GM18505 (cell line): ENCODE data around the gene NRN1L.
"Not testable (repeated sequence)": the region's sequence is repeated elsewhere in the genome, so short reads cannot be mapped to it uniquely, and the experiment has no call there.

Source experiments
- ATAC-seq: cut with Tn5 transposase; IDR thresholded peaks from one replicate; pipeline ENCODE4 v1.9.1; 2021; ENCODE audit not compliant: unreplicated experiment
- POLR2A ChIP-seq: IDR thresholded peaks from 4 replicates; pipeline ENCODE4 v1.6.1; 2011; ENCODE audit warnings: borderline replicate concordance; ENCODE audit not compliant: insufficient read depth, insufficient read length; ENCODE audit errors: extremely low read depth

NRN1L gene

DNA sequence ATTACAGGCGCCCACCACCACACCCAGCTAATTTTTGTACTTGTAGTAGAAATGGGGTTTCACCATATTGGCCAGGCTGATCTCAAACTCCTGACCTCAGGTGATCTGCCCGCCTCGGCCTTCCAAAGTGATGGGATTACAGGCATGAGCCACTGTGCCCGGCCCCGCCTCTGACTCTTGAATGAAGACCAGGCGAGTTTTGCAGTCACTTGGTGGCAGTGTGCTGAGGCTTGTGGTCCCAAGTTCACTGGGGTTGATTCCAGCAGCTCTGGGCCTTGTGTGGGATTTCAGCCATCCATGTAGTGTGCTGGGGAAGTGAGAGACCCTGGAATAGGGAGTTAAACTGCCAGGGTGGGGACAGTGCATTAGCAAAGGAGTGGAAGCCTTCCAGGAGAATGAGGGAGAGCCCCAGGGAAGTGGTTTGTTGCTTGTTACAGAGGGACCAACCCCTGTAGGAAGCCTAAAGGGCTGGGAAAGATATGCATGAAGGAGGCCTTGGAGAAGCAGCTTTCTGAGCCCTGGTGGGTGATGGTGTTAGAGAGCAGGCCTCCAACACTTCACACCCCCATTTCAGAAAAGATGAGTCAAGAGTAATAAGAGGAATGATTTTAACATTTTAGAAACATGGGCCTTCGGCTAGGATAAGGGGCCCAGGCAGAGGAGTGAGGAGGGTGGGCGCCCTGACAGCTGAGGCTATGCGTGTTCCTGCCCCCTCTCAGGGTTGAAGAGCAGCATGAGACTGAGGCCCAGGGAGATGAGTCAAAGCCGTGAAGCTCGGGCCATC is 22.9 kb downstream of the NRN1L start:
- TF ChIP-seq POLR2A, result no peak
- no peak for ATAC-seq

DNA sequence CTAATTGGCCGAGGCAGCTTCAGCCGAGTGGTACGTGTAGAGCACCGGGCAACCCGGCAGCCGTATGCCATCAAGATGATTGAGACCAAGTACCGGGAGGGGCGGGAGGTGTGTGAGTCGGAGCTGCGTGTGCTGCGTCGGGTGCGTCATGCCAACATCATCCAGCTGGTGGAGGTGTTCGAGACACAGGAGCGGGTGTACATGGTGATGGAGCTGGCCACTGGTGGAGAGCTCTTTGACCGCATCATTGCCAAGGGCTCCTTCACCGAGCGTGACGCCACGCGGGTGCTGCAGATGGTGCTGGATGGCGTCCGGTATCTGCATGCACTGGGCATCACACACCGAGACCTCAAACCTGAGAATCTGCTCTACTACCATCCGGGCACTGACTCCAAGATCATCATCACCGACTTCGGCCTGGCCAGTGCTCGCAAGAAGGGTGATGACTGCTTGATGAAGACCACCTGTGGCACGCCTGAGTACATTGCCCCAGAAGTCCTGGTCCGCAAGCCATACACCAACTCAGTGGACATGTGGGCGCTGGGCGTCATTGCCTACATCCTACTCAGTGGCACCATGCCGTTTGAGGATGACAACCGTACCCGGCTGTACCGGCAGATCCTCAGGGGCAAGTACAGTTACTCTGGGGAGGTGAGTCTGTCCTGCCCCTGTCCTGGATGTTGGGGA is 24.5 kb downstream of the NRN1L start:
- no peak for TF ChIP-seq POLR2A
- ATAC-seq, result no peak

DNA sequence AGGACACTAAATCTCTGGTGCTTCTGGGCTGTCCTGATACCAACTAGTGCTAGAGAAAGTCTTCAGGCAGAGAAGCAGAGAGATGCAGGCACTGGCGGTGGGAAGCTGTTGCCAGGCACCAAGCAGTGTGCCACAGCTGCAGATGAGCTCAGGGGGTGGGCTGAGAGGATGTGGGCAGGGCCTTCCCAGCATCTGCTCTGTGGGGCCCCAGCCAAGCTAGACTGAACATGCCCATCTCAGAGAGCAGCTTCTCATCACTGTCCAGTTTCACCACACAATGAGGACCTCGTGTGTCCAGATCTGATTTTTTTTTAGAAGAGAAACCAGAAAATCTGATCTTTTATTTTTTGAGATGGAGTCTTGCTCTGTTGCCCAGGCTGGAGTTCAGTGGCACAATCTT is 25.5 kb downstream of the NRN1L start:
- no peak for TF ChIP-seq POLR2A
- ATAC-seq, result no peak

DNA sequence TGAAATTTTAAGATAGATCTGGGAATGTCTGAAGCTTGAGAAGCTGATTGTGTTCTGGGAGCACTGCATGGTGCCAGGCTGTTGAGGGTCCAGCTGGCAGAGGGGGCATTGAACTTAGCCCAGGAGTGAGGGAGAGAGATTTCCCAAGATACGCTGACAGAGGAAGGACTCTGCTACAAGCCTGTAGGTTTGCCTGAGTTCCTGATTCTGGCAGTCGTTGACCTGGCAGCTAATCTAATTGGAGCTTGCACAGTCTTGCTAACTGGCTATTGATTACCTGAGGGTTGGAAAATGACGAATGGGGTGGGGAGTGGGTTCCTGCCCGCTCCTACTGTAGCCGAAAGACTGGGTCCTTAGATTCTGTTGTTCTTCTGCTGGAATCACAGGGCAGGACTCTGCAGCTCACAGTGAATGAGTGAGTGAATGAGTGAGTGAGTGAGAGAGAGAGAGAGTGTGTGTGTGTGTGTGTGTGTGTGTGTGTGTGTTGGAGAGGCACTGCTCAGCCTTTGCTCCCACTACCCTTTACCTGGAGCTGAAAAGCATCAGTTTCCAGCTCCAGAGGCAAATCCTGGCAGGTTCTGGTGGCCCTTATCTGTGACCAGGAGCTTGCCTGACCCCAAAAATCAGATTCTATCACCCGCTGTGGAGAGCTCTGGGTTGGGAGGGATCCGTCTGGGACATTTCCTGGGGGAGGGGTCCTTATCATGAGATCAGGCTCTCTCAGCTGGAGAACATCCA is 30.2 kb downstream of the NRN1L start:
- no peak for ATAC-seq
- no peak for TF ChIP-seq POLR2A

DNA sequence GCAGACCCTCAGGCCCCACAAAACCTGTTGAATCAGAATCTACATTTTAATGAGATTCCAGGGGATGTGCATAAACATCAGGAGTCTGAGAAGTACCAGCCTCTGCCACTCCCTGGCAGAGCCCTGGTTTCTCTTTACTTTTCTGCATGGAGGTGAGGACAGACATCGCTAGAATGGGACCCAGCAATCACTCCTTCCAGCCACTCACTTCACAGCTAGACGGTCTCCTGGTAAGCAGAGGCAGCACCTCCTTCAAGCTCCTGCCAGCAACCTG is 30.7 kb downstream of the NRN1L start:
- not testable (repeated sequence) for ATAC-seq

DNA sequence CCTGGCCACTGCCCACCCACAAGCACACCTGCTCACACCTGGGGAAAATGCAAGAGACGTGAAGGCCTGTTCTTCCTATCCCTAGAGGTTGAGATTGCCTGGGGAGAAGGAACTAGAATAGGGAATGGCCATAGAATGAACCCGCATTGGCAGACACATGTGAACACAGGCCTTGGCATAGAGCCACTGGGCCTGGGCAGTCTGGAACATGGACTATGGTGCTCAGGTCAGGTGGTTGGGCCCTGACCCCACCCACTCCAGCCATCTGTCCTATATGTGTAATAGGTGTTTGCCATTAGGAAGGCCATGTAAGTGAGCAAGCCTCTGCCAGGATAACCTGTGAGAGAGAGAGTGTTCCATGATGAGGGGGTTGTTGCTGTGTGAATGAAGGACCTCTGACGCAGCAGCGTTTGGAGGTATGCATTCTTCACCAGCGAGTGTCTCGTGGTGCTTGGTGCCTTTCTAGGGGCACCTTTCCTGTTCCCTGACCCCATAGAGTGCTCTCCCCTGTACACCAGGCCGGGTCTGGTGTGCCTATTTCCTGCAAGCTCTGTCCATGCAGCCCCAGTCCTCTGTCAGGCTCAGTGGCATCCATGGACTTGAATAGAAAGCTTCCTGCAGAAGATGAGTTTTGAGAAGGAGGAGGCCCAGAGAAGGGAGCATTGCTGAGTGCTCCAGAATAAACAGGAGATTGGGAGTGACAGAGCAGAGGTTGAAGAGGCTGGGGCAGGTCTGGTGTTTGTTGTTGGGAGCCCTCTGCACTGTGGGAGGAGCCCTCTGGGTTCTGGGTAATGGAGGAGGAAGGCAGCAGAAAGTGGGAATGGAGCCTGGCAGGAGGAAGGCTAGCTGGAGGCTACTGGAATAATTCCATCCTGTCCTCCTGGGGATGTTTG is 31.4 kb downstream of the NRN1L start:
- no peak for TF ChIP-seq POLR2A
- ATAC-seq, result no peak

DNA sequence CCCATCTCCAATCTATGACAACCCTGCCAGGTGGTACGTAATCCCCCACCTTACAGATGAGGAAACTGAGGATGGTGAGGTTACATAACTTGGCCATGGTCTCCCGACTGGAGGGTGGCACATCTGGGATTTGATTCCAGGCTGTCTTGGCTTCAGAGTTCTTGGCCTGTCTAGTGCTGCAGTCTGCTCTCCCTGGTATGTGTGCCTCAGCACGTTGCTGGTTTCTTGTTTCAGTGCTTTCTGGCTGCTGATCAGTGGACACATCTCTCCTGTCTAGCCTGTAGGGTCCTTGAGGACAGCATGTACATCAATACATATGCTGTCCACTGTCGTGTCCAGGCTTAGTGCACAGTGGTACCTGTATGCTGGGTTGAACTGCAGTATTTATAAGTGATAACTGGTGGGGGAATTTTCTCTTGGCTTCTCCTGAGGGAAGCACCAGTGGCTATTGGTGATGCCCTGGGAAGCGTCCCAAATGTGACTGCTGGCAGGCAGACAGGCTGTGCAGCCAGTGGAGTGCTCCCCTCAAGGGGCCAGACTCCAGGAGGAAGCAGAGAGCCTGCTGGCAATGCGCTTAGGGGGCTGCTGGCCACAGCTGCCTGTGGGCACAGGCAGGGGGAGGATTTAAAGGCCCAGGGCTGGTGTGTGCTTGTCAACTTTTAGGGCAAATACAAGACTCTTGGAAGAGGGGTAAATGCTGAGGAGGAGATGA is 32.6 kb downstream of the NRN1L start:
- TF ChIP-seq POLR2A, result no peak
- ATAC-seq, result no peak

DNA sequence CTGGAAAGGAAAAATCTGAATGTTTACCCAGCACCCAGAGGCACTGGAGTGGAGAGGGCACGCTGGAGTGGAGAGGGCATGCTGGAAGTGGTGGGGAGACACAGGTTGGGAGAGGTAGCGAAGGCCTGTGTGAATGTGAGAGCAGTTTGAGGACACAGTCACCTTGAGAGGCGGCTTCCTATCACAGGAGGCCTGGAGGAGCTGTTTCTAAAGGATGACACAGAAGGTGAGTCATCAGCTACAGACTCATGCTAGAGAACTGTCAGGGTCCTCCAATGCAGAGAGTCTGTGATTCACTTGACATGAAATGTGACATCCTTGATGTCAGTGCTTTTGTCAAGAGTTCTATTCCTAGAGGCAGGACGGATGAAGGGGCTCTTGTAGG is 33.2 kb downstream of the NRN1L start:
- no peak for ATAC-seq
- no peak for TF ChIP-seq POLR2A

DNA sequence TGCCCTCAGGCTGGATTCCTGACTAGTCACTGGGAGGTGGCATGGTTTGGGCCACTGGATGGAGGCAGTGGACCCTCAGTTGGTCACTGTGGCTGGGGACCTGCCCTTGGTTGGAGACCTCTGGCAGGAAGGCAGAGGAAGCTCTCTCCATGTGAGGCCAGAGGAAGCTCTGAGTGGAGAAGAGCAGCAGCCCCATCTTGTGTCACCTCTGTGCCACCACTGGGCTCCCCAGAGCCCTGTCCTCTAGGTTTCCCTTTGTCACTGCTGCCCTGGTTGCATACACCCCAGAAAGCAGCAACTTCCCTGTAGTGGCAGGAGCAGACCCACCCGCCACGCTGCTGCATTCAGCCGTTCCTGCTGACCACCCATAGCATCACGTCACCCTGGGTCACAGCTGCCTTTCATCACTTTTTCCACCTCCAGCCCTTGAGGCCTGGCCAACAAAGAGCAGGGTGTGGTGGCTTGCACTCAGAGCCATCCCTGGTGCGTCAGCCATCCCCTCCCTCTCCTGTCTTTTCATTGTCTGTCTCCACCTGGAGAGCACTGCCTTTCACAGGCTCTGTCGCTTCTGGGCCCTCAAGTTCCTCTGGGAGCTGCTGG is 35.0 kb downstream of the NRN1L start:
- no peak for ATAC-seq
- no peak for TF ChIP-seq POLR2A

DNA sequence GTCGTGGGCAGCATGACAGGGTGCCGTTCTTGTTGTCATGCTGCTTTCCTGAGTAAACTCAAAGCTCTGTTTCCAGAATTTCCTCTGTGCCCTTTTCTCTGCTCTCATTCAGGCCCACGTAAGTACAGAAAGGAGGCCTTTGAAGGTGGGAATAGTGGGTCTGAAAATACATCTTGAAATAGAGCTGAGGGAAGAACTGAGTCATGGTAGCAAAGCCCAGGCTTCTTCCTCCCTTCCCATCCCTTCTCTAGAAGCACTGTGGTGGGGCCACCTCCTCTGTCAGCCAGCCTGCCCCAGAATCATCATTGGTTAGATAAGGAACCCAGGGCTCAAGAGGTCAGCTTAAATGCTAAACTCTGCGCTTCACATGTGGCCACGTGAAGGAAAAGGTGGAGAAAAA is 37.5 kb downstream of the NRN1L start:
- TF ChIP-seq POLR2A, result no peak
- no peak for ATAC-seq

DNA sequence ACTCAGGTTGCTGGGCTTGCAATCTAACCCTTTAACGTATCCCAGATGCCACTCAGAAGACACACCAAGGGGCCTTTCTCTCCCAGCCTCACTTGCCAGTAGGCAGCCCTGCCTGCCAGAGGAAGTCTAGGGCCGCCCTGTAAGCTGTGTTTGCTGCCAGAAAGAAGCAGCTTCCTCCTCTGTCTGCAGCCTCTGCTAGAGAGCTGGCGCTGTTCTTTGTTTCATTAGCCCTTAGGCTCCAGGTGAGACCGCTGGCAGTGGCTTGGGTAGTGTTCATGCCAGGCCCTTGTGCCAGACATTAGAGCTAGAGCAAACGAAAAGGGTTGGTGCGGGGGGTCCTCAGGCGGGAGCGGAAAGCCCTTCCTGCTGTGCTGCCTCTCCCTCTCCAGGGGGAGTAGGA is 38.1 kb downstream of the NRN1L start:
- no peak for ATAC-seq
- no peak for TF ChIP-seq POLR2A

DNA sequence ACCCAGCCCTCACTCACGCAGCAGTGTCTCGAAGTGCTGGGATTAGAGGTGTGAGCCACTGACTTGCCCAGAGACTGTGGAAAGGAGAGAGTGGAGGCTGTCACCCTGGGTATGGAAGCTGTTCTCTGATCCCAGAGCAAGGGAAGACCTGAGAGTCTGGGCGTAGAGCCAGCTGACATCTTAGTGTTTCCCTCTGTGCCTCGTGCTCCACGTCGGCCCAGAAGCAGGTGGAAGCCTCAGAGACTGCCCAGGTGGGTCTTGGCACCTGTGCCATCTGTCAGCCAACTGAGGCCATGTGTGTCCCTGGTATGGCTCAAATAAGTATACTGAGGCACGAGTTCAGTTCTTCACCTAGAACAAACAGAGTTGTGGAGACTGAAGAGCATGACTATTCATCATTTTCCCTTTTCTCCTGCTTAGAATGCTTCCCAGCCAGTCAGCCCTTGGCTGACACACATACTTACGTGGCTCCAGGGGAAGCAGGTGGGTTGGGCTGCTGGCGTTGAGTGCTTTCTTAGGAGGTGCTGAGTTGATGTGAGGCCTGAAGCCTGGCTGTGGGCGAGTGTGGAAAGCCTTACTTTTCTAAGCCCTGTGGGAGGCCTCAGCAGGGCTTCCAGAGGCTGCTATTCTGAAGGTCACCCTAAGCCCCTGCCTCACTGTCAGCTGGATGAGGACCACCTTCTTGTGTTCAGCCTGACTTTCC is 38.9 kb downstream of the NRN1L start:
- ATAC-seq, result no peak
- TF ChIP-seq POLR2A, result no peak

DNA sequence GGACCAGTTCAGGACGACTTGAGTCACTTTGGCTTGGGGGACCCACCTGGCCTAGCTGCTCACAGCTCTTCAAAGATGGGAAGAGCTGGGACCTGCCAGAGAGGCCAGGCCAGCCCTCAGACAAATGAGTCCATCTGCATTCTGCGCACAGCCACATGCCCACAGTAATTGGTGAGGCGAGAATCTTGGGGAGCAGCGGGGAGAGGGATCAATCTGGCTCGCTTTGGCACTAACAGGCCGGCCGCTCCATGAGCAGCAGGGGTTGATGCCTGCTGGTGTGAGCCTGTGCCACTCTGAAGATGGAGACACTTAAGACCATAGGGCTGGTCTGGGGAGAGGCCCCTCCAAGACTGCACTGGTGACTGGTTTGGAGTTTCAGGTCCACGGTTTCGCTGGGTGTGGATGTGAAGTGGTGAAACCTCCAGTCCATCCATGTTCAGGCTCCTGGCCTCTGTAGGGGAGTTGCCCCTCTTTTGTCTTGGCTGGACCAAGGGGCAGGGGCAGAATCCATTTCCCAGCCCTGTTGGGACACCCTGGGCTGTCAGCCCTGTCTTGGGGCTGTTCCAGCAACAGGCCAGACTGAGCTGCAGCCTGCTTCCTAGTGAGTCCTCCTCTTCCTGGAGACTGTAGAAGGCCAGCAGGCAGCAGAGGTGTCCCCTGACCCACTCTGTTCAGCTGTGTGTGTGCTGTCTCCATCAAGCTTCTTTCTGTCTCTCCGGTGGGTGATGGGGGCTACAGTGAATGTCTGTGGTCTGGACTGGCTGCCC is 39.6 kb downstream of the NRN1L start:
- no peak for TF ChIP-seq POLR2A
- ATAC-seq, result no peak
